PFSK-1 (cell line): ENCODE data around the gene PKN1.

Experiments
- FOXP2 ChIP-seq: optimal IDR thresholded peaks from 2 replicates; pipeline ENCODE3; 2011; ENCODE audit warnings: borderline replicate concordance, control low read depth, inconsistent platforms; ENCODE audit not compliant: insufficient read depth; ENCODE audit errors: extremely low read length, extremely low read depth
- POLR2AphosphoS5 ChIP-seq: IDR thresholded peaks from 2 replicates; pipeline ENCODE4 v1.6.1; 2012; ENCODE audit warnings: low read depth, mild to moderate bottlenecking, control low read depth, low read length, moderate library complexity
- SIN3A ChIP-seq: IDR thresholded peaks from 2 replicates; pipeline ENCODE4 v1.6.1; 2012; ENCODE audit warnings: mild to moderate bottlenecking, low read length, moderate library complexity, borderline replicate concordance; ENCODE audit not compliant: insufficient read depth
- TAF1 ChIP-seq: IDR thresholded peaks from 2 replicates; pipeline ENCODE4 v1.6.1; 2012; ENCODE audit warnings: low read length, control low read depth, borderline replicate concordance; ENCODE audit not compliant: insufficient read depth
- TF ChIP-seq, protein P1 (sequence below), 2 experiments: IDR thresholded peaks; 2 replicates each; pipeline versions ENCODE4 v1.6.1 to v1.8.0; 2011 to 2012; ENCODE audit warnings: low read depth in 2 of 2, low read length in 2 of 2, control low read depth in 1 of 2, inconsistent platforms in 1 of 2, mild to moderate bottlenecking in 1 of 2, moderate library complexity in 1 of 2; ENCODE audit not compliant: insufficient read depth in 1 of 2

PKN1 gene

DNA sequence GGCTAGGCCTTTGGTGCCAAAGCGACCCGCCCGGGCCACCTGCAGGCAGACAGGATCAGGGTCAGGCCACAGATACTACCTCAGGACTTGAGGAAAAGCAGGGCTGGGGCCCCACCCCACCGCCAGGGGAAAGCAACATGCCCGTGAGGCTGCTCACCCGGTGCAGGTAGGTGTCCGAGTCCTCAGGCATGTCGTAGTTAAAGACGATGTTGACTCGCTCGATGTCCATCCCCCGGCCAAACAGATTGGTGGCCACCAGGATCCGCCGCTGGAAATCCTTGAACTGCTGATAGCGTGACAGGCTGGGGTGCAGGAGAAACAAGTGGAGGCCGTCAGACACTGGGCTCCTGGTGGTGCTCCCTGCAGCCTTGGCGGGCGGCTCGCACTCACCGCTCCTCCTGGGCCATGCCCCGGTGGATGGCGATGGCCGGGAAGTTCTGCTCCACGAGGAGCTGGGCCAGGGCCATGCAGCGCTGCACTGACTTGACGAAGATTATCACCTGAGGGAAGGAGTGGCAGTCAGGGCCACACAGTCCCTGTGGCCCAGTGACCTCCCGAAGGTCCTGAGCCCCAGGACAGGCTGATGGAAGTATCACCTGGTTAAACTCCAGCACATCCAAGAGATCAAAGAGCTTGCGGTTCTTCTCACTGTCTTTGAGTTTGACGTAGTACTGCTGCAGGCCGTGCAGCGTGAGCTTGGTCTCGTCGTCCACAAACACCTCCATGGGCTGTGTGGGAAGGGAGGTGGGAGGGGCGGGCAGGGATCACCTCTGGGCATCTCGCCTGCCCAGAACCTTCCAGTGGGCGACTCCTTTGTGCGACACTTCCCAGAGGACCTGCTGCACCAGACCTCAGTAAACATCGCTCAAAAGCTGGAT is 23.7 kb upstream of the PKN1 start:
- TF ChIP-seq, protein P1, sequence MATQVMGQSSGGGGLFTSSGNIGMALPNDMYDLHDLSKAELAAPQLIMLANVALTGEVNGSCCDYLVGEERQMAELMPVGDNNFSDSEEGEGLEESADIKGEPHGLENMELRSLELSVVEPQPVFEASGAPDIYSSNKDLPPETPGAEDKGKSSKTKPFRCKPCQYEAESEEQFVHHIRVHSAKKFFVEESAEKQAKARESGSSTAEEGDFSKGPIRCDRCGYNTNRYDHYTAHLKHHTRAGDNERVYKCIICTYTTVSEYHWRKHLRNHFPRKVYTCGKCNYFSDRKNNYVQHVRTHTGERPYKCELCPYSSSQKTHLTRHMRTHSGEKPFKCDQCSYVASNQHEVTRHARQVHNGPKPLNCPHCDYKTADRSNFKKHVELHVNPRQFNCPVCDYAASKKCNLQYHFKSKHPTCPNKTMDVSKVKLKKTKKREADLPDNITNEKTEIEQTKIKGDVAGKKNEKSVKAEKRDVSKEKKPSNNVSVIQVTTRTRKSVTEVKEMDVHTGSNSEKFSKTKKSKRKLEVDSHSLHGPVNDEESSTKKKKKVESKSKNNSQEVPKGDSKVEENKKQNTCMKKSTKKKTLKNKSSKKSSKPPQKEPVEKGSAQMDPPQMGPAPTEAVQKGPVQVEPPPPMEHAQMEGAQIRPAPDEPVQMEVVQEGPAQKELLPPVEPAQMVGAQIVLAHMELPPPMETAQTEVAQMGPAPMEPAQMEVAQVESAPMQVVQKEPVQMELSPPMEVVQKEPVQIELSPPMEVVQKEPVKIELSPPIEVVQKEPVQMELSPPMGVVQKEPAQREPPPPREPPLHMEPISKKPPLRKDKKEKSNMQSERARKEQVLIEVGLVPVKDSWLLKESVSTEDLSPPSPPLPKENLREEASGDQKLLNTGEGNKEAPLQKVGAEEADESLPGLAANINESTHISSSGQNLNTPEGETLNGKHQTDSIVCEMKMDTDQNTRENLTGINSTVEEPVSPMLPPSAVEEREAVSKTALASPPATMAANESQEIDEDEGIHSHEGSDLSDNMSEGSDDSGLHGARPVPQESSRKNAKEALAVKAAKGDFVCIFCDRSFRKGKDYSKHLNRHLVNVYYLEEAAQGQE (IDR thresholded peaks at IDR 0.05; ENCODE audit: insufficient read depth in 1 of 2, low read depth in 2 of 2, low read length in 2 of 2): no peak
- no peak for TF ChIP-seq FOXP2
- no peak for TF ChIP-seq TAF1
- no peak for TF ChIP-seq POLR2AphosphoS5
- TF ChIP-seq SIN3A: no peak

DNA sequence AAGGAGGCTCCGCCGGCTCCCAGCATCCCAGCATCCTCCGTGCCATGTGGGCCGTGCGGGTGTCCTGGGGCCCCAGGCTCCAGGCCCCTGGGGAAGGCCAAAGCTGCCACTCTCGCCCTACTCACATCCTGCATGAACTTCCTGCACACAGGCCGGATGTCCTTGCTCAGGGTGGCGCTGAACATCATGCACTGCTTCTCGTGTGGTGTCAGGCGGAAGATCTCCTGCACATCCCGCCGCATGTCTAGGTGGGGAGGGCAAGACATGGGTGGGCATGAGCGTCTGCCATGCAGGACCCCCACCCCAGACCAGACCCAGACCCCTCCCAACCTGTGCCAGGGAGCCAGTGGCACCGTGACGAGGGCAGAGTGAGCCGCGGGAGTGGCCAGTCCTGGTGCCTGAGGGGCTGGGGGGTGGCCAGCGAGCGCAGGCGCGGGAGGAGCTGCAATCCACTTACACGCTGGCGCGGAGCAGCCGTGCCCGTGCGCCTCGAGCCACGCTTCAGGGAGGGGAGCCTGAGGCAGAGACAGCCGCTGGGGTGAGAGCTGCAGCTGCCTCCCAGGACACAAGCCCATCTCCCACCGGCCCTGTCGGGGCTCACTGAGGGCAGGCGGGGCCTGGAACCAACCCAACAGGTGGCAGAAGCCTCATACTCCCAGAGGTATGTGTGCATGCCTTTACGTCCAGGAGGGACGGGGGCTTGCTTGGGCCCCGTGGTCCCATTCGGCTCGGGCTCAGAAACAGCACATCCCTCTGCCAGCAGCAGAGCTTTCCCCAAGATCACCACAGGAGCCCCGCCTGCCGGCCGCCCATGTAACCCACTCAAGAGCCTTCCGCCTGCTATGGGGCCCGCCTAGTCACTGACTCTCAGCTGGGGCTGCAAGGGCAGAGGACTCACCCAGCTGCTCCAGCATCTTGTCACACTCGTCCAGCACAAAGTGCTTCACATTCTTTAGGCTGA is 22.7 kb upstream of the PKN1 start:
- no peak for TF ChIP-seq SIN3A
- TF ChIP-seq POLR2AphosphoS5: peak; percentile 30; the same call in 1 of the 2 replicates

DNA sequence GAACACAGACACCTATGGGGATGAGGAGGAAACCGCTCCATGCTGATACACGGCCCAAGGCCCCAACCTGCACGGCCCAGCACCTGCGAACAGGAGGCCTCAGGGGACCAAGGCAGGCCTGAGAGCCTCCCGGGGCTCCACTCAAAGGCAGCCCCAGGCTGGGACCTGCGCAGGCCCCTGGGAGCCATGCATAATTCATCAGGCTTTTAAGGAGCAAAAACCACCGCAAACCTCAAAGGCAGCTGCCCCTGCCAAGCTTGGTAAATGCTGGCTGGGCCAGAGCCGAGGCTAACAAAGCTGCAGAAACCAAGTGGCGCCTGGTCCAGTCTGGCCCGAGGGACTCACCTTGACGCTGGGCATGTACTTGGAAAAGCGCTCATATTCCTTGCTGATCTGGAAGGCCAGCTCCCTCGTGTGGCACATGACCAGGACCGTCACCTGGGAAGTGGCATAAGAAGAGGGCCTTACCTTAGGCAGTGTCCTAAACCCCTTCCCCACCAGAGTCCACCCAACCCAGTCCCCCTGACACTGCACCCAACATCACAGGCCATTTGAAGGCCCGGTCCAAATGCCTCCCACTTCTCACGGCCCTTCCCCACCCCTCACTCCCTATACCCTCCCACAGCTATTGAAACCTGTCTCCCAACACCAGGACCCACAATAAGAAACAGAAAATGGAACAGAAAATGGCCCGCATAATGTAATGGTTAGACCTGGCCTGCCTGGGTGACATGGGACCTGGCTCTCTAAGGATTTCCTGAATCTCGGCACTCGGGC is 21.8 kb upstream of the PKN1 start:
- no peak for TF ChIP-seq TAF1
- TF ChIP-seq SIN3A: no peak
- no peak for TF ChIP-seq FOXP2
- TF ChIP-seq, protein P1 (IDR thresholded peaks at IDR 0.05; ENCODE audit: insufficient read depth in 1 of 2, low read depth in 2 of 2, low read length in 2 of 2): no peak
- TF ChIP-seq POLR2AphosphoS5: no peak

DNA sequence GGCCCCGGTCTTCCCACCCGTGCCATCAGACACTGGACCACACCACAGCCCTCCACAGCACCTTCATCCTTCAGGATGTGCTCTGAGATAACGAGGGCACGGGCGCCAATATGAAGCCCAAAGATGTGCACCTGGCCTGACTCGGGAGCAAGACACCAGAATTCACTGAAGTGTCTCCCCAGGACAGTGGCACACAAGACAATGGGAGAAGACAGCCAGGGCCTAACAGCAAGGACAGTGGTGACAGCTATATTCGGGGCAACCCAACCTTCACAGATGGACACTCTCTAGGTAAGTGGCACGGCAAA is 21.2 kb upstream of the PKN1 start:
- TF ChIP-seq, protein P1 (IDR thresholded peaks at IDR 0.05; ENCODE audit: insufficient read depth in 1 of 2, low read depth in 2 of 2, low read length in 2 of 2): no peak
- TF ChIP-seq POLR2AphosphoS5: no peak
- TF ChIP-seq FOXP2: no peak
- no peak for TF ChIP-seq SIN3A
- TF ChIP-seq TAF1: no peak

DNA sequence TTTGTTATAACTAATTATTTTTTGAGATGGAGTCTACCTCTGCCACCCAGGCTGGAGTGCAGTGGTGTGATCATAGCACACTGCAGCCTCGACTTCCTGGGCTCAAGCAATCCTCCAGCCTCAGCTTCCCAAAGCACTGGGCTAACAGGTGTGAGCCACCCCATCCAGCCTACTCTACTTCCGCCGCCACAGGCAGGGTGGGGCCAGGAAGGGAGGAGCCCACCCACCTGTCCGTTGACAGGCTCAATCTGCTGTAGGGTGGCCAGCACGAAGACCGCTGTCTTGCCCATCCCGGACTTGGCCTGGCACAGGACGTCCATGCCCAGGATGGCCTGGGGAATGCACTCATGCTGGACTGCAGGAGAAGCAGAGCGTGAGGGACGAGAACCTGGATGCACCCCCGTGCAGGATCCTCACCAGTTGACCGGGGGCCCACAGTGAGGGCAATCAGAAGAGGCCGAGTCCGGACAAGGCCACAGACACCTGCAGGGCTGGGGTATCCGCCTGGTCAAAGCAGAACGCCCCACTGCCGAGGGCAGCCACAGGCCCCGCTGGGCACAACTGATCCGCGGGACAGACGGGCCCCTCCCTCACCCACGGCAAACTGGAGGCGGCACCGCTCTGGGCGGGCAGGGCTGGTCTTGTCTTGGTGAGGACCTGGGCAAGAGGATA is 20.6 kb upstream of the PKN1 start:
- TF ChIP-seq, protein P1 (IDR thresholded peaks at IDR 0.05; ENCODE audit: insufficient read depth in 1 of 2, low read depth in 2 of 2, low read length in 2 of 2): no peak
